WTC11 (cell line): Measurements from ENCODE around the gene TMEM87A.

Source experiments
- ATF1 ChIP-seq: sonication (generic); formaldehyde crosslinking; IDR thresholded peaks from 2 replicates; pipeline ENCODE4 v1.8.1; 2023; ENCODE audit warnings: mild to moderate bottlenecking, moderate library complexity, missing genetic modification reagents
- IRF2 ChIP-seq: sonication (generic); formaldehyde crosslinking; IDR thresholded peaks from 2 replicates; pipeline ENCODE4 v1.8.0; 2022; ENCODE audit warnings: low read depth, missing genetic modification reagents, borderline replicate concordance
- KAT7 ChIP-seq: sonication (generic); formaldehyde crosslinking; IDR thresholded peaks from 2 replicates; pipeline ENCODE4 v1.8.1; 2023; ENCODE audit warnings: missing genetic modification reagents, mild to moderate bottlenecking, borderline replicate concordance
- OVOL2 ChIP-seq: fragments of 250-450 bp; sonication (Bioruptor Pico); IDR thresholded peaks from 2 replicates; pipeline ENCODE4 v1.9.0; 2021; ENCODE audit warnings: mild to moderate bottlenecking, borderline replicate concordance
- SMAD3 ChIP-seq: sonication (generic); formaldehyde crosslinking; IDR thresholded peaks from 2 replicates; pipeline ENCODE4 v1.8.0; 2022; ENCODE audit warnings: missing genetic modification reagents, mild to moderate bottlenecking, borderline replicate concordance
- SP1 ChIP-seq: sonication (generic); formaldehyde crosslinking; conservative IDR thresholded peaks from 2 replicates; pipeline ENCODE4 v1.8.1; 2022; ENCODE audit warnings: missing genetic modification reagents
- TF ChIP-seq, protein P1 (sequence below): sonication (generic); formaldehyde crosslinking; IDR thresholded peaks from 2 replicates; pipeline ENCODE4 v1.8.1; 2022; ENCODE audit warnings: mild to moderate bottlenecking, missing genetic modification reagents, moderate library complexity, borderline replicate concordance
- TF ChIP-seq, protein P2 (sequence below): fragments of 200-600 bp; IDR thresholded peaks from 2 replicates; pipeline ENCODE4 v1.8.0; 2022; ENCODE audit warnings: antibody characterized with exemption
- TF ChIP-seq, protein P3 (sequence below): sonication (generic); formaldehyde crosslinking; IDR thresholded peaks from 2 replicates; pipeline ENCODE4 v1.8.1; 2022; ENCODE audit warnings: low read depth, missing genetic modification reagents, borderline replicate concordance
- TF ChIP-seq, protein P4 (sequence below): sonication (generic); formaldehyde crosslinking; IDR thresholded peaks from 2 replicates; pipeline ENCODE4 v1.8.1; 2023; ENCODE audit warnings: mild to moderate bottlenecking, missing genetic modification reagents
- TF ChIP-seq, protein P5 (sequence below): sonication (generic); formaldehyde crosslinking; IDR thresholded peaks from 2 replicates; pipeline ENCODE4 v1.8.0; 2022; ENCODE audit warnings: mild to moderate bottlenecking, missing genetic modification reagents
- TF ChIP-seq, protein P6 (sequence below): sonication (generic); formaldehyde crosslinking; IDR thresholded peaks from 2 replicates; pipeline ENCODE4 v1.8.0; 2022; ENCODE audit warnings: mild to moderate bottlenecking, missing genetic modification reagents

DNA sequence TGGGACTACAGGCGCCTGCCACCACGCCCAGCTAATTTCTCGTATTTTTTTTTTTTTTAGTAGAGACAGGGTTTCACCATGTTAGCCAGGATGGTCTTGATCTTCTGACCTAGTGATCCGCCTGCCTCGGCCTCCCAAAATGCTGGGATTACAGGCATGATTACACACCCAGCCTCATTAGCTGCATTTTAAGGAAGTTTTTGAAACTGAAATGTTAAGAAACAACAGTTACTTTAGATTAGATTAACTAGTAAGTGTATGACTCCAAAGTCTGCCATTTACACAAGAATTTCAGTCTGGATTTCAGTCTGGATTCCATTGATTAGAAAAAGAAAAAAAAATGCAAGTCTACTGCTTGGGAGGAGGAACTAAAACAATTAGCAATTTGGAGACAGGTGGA is 40.6 kb downstream of the TMEM87A start:
- TF ChIP-seq, protein P1, sequence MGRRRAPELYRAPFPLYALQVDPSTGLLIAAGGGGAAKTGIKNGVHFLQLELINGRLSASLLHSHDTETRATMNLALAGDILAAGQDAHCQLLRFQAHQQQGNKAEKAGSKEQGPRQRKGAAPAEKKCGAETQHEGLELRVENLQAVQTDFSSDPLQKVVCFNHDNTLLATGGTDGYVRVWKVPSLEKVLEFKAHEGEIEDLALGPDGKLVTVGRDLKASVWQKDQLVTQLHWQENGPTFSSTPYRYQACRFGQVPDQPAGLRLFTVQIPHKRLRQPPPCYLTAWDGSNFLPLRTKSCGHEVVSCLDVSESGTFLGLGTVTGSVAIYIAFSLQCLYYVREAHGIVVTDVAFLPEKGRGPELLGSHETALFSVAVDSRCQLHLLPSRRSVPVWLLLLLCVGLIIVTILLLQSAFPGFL (CRISPR knock-in tag) = no peak
- TF ChIP-seq, protein P2, sequence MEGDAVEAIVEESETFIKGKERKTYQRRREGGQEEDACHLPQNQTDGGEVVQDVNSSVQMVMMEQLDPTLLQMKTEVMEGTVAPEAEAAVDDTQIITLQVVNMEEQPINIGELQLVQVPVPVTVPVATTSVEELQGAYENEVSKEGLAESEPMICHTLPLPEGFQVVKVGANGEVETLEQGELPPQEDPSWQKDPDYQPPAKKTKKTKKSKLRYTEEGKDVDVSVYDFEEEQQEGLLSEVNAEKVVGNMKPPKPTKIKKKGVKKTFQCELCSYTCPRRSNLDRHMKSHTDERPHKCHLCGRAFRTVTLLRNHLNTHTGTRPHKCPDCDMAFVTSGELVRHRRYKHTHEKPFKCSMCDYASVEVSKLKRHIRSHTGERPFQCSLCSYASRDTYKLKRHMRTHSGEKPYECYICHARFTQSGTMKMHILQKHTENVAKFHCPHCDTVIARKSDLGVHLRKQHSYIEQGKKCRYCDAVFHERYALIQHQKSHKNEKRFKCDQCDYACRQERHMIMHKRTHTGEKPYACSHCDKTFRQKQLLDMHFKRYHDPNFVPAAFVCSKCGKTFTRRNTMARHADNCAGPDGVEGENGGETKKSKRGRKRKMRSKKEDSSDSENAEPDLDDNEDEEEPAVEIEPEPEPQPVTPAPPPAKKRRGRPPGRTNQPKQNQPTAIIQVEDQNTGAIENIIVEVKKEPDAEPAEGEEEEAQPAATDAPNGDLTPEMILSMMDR = no peak
- TF ChIP-seq IRF2 = no peak
- TF ChIP-seq SMAD3 (CRISPR knock-in tag) = no peak
- no peak for TF ChIP-seq OVOL2 (CRISPR knock-in tag)
- TF ChIP-seq SP1 (CRISPR knock-in tag) = no peak
- no peak for TF ChIP-seq KAT7 (CRISPR knock-in tag)
- TF ChIP-seq, protein P3, sequence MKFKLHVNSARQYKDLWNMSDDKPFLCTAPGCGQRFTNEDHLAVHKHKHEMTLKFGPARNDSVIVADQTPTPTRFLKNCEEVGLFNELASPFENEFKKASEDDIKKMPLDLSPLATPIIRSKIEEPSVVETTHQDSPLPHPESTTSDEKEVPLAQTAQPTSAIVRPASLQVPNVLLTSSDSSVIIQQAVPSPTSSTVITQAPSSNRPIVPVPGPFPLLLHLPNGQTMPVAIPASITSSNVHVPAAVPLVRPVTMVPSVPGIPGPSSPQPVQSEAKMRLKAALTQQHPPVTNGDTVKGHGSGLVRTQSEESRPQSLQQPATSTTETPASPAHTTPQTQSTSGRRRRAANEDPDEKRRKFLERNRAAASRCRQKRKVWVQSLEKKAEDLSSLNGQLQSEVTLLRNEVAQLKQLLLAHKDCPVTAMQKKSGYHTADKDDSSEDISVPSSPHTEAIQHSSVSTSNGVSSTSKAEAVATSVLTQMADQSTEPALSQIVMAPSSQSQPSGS = no peak
- TF ChIP-seq, protein P4, sequence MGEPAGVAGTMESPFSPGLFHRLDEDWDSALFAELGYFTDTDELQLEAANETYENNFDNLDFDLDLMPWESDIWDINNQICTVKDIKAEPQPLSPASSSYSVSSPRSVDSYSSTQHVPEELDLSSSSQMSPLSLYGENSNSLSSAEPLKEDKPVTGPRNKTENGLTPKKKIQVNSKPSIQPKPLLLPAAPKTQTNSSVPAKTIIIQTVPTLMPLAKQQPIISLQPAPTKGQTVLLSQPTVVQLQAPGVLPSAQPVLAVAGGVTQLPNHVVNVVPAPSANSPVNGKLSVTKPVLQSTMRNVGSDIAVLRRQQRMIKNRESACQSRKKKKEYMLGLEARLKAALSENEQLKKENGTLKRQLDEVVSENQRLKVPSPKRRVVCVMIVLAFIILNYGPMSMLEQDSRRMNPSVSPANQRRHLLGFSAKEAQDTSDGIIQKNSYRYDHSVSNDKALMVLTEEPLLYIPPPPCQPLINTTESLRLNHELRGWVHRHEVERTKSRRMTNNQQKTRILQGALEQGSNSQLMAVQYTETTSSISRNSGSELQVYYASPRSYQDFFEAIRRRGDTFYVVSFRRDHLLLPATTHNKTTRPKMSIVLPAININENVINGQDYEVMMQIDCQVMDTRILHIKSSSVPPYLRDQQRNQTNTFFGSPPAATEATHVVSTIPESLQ (CRISPR knock-in tag) = no peak
- TF ChIP-seq, protein P5, sequence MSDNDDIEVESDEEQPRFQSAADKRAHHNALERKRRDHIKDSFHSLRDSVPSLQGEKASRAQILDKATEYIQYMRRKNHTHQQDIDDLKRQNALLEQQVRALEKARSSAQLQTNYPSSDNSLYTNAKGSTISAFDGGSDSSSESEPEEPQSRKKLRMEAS (CRISPR knock-in tag) = no peak
- TF ChIP-seq ATF1 (CRISPR knock-in tag) = no peak
- TF ChIP-seq, protein P6, sequence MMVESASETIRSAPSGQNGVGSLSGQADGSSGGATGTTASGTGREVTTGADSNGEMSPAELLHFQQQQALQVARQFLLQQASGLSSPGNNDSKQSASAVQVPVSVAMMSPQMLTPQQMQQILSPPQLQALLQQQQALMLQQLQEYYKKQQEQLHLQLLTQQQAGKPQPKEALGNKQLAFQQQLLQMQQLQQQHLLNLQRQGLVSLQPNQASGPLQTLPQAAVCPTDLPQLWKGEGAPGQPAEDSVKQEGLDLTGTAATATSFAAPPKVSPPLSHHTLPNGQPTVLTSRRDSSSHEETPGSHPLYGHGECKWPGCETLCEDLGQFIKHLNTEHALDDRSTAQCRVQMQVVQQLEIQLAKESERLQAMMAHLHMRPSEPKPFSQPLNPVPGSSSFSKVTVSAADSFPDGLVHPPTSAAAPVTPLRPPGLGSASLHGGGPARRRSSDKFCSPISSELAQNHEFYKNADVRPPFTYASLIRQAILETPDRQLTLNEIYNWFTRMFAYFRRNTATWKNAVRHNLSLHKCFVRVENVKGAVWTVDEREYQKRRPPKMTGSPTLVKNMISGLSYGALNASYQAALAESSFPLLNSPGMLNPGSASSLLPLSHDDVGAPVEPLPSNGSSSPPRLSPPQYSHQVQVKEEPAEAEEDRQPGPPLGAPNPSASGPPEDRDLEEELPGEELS (CRISPR knock-in tag) = no peak
